Measurements from ENCODE around the gene SUCO. TPM values are rescaled to one million over a fixed set of nuclear protein-coding genes. Genes with fewer than 3 reads are reported as not detected.

Gene SUCO
- total and polyA plus RNA-seq, 2 donors (not counting 3 experiments of a cell fraction or from before 2014, with no cell fraction given) = 5.1 to 27.2 TPM

DNA sequence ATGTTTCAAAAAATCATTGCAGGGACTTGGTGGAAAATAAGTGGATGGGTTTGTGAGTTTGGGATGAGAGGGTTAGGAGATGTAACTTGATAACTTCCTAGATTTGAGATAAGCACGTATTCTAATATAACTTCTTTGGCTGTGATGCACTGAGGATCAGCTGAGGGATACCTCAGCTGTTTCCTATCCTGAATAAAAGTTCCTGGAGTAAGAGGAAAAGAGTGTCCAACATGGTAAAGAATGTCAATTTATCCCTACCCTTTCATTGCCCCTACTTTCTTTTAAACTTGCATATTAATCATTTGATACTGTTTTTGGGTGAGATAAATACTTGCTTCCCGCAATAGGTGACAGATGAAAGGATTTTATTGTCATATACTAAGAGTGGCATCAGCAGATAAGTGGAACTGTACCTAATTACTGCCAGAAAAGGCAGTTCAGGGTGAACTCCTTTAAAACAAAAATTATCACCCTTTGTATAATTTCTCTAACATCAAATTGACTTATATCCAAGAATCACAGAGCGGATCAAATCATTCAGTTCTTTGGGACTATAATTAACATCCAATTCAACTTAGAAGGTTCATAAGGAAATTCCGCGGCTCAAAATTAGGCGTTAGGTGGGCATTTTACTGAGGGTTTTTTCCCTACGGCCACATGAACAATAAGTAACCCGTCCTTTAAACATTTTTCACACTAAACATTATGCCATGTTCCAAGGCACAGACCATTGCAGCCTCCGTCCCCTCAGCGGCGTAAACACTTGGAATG is 1.4 kb upstream of the SUCO start:
- Histone ChIP-seq H3K36me3 (ENCODE audit: control insufficient read depth in 2 of 2, extremely low read depth in 1 of 2, insufficient read depth in 2 of 2, low read length in 2 of 2) (no peaks in the 10 kb centered on the region), H3K4me1 (ENCODE audit: control insufficient read depth, extremely low read depth, insufficient read depth, low read length) (peaks cover 16% of the 10 kb centered on the region), H4K20me1 (replicated peaks; ENCODE audit: control insufficient read depth, extremely low read depth, insufficient read depth, low read length) (peaks cover 5% of the 10 kb centered on the region), H3K9ac (replicated peaks; ENCODE audit: extremely low read depth, insufficient read depth, low read length) (peak overlapping the region; percentile 81), H3K9me3 (replicated peaks; ENCODE audit: control insufficient read depth, insufficient read depth, low read length) (no peaks in the 10 kb centered on the region), H3K79me2 (ENCODE audit: control insufficient read depth, insufficient read depth, low read length) (peaks cover 33% of the 10 kb centered on the region), H3K27ac (ENCODE audit: insufficient read depth, low read depth, low read length) (peak overlapping the region; percentile 84), H3K4me2 (ENCODE audit: insufficient read depth, low read length) (peak overlapping the region; percentile 86), H3K27me3 (ENCODE audit: control insufficient read depth in 2 of 2, insufficient read depth in 2 of 2, low read length in 2 of 2) (peaks cover 7 to 17% of the 10 kb centered on the region in 2 experiments), H3K9me1 (replicated peaks; ENCODE audit: control insufficient read depth, extremely low read depth, insufficient read depth, low read length) (no peaks in the 10 kb centered on the region), H3K4me3 (replicated peaks in 1 of 3; ENCODE audit: insufficient read depth in 1 of 3, low read depth in 1 of 3, low read length in 3 of 3) (peak overlapping the region; percentile 48 to 92 (median 69)), H2AFZ (ENCODE audit: low read depth, low read length) (peak overlapping the region; percentile 93)
- ChIA-PET POLR2A (interaction anchor here (0.6 to 1.5 kb wide), 4 partner anchors 54 to 1337 kb away, joined by 3 to 4 read pairs (median 4); partner anchors contain the start of gene ZBTB37), CTCF (interaction anchor here (1.0 to 2.6 kb wide), 8 partner anchors 12 to 1306 kb away, joined by 3 to 20 read pairs (median 4); no protein-coding TSS in a partner anchor)
- TSS peak; percentile 83 for BruUV-seq (replicated peaks)
- intact Hi-C loops (cut with micrococcal nuclease) (loop anchor here (1.0 to 10.0 kb wide), 8 partner anchors 57 to 945 kb away; partner anchors contain the start of genes METTL13, PIGC and PRDX6), dilution Hi-C loops (cut with MboI; ENCODE audit: extremely low pct_ligation_motif_present, low sequenced_read_pairs) (no loop called here)
- DNase-seq (ENCODE audit: low read depth, low spot score) (no peak), FAIRE-seq (no peak)
- TF ChIP-seq JUN (IDR thresholded peaks at IDR 0.05; ENCODE audit: borderline replicate concordance, insufficient read depth, insufficient read length, low read depth) = no peak
- no peak for TF ChIP-seq POLR2AphosphoS5 (IDR thresholded peaks at IDR 0.05; ENCODE audit: insufficient read depth, low read depth, low read length)
- no peak for TF ChIP-seq POLR2A (IDR thresholded peaks at IDR 0.05; ENCODE audit: low read depth, low read length)
- no peak for TF ChIP-seq EZH2 (IDR thresholded peaks at IDR 0.05; ENCODE audit: borderline replicate concordance, low read depth, low read length, severe bottlenecking)
- TF ChIP-seq, protein P1, sequence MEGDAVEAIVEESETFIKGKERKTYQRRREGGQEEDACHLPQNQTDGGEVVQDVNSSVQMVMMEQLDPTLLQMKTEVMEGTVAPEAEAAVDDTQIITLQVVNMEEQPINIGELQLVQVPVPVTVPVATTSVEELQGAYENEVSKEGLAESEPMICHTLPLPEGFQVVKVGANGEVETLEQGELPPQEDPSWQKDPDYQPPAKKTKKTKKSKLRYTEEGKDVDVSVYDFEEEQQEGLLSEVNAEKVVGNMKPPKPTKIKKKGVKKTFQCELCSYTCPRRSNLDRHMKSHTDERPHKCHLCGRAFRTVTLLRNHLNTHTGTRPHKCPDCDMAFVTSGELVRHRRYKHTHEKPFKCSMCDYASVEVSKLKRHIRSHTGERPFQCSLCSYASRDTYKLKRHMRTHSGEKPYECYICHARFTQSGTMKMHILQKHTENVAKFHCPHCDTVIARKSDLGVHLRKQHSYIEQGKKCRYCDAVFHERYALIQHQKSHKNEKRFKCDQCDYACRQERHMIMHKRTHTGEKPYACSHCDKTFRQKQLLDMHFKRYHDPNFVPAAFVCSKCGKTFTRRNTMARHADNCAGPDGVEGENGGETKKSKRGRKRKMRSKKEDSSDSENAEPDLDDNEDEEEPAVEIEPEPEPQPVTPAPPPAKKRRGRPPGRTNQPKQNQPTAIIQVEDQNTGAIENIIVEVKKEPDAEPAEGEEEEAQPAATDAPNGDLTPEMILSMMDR (IDR thresholded peaks at IDR 0.05; ENCODE audit: extremely low read depth in 1 of 2, insufficient read depth in 1 of 2, low read depth in 1 of 2, low read length in 2 of 2) = no peak
- TF ChIP-seq, protein P2, sequence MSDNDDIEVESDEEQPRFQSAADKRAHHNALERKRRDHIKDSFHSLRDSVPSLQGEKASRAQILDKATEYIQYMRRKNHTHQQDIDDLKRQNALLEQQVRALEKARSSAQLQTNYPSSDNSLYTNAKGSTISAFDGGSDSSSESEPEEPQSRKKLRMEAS (IDR thresholded peaks at IDR 0.05; ENCODE audit: insufficient read depth, insufficient read length) = no peak
- no peak for TF ChIP-seq MYC (IDR thresholded peaks at IDR 0.05; ENCODE audit: low read depth, low read length)
- TF ChIP-seq FOS (IDR thresholded peaks at IDR 0.05; ENCODE audit: borderline replicate concordance, insufficient read depth, low read length) = no peak
